Natural killer cell (primary cell): ENCODE results near the gene FLRT1. TPM values are rescaled to one million over a fixed set of nuclear protein-coding genes. Genes with fewer than 3 reads are reported as not detected.

Source experiments
- ATAC-seq, 3 donors: fragments of 150-1000 bp in 2 of 3; fragments of 200-7000 bp in 1 of 3; cut with Tn5 transposase; 1 replicate in 1 of 3; 2 replicates in 2 of 3; pipeline ENCODE4 v1.10.0; 2021; ENCODE audit warnings: mild to moderate bottlenecking in 2 of 3, moderate library complexity in 2 of 3
- DNase-seq, 2 donors: peaks; one replicate each; pipeline versions ENCODE4 v3.0.0 to v3.0.0-alpha.2; 2013 to 2021; ENCODE audit warnings: mixed read lengths in 1 of 2
- H3K27ac ChIP-seq: one replicate; pipeline ENCODE4 v1.5.1; 2013; ENCODE audit warnings: mild to moderate bottlenecking, low read length
- H3K27me3 ChIP-seq: one replicate; pipeline ENCODE4 v1.6.1; 2013; ENCODE audit warnings: low read length; ENCODE audit not compliant: control insufficient read depth, insufficient read depth
- H3K36me3 ChIP-seq: one replicate; pipeline ENCODE4 v1.6.1; 2013; ENCODE audit warnings: low read length; ENCODE audit not compliant: control insufficient read depth, insufficient read depth
- H3K4me1 ChIP-seq: one replicate; pipeline ENCODE4 v1.6.1; 2013; ENCODE audit warnings: low read length; ENCODE audit not compliant: control insufficient read depth, insufficient read depth
- H3K4me3 ChIP-seq: one replicate; pipeline ENCODE4 v1.5.1; 2013; ENCODE audit warnings: low read length
- H3K9me3 ChIP-seq: one replicate; pipeline ENCODE4 v1.6.1; 2013; ENCODE audit warnings: low read length; ENCODE audit not compliant: control insufficient read depth, insufficient read depth
- H3K27ac Mint-ChIP-seq, 2 donors: one replicate each; pipeline ENCODE4 v1.8.0; 2022; ENCODE audit warnings: mild to moderate bottlenecking in 2 of 2, mixed read lengths in 2 of 2, moderate library complexity in 1 of 2
- H3K27me3 Mint-ChIP-seq, 2 donors: one replicate each; pipeline ENCODE4 v1.8.0; 2022; ENCODE audit warnings: low read depth in 2 of 2, mixed read lengths in 2 of 2
- H3K36me3 Mint-ChIP-seq: one replicate; pipeline ENCODE4 v1.8.0; 2022; ENCODE audit warnings: mixed read lengths
- H3K4me1 Mint-ChIP-seq, 2 donors: one replicate each; pipeline ENCODE4 v1.8.0; 2022; ENCODE audit warnings: mixed read lengths in 2 of 2
- H3K4me3 Mint-ChIP-seq: one replicate; pipeline ENCODE4 v1.8.0; 2022; ENCODE audit warnings: mild to moderate bottlenecking, moderate library complexity, mixed read lengths
- H3K9me3 Mint-ChIP-seq, 2 donors: one replicate each; pipeline ENCODE4 v1.8.0; 2022; ENCODE audit warnings: mixed read lengths in 2 of 2
- CTCF ChIP-seq: fragments of 200-600 bp; IDR thresholded peaks from one replicate; pipeline ENCODE4 v1.8.0; 2022; ENCODE audit warnings: antibody characterized with exemption
- WGBS: methylation state at CpG from one replicate; pipeline ENCODE4 v1.1.7; 2013; ENCODE audit warnings: missing lambda C conversion rate; ENCODE audit not compliant: insufficient coverage; 5-methylcytosine and 5-hydroxymethylcytosine counted together
- intact Hi-C: fragments of 100-400 bp; cut with micrococcal nuclease; formaldehyde crosslinking; loops from one replicate; pipeline ENCODE4 v1.14.2; 2022
- total RNA-seq, 4 donors: library from RNA; stranded (reverse); fragments of 120-200 nt in 1 of 4; gene quantifications; one replicate each; pipeline versions ENCODE4 v1.2.3 to v1.2.4, GENCODE V29; 2013 to 2022

The FLRT1 gene
- total RNA-seq, 3 donors from 2014 or later (not counting 1 experiment from before 2014, with no cell fraction given): not detected

- H3K9me3 Mint-ChIP-seq: no peaks in the 10 kb centered on the region
- H3K4me3 Mint-ChIP-seq: no peak overlapping the region
- H3K36me3 Mint-ChIP-seq: no peaks in the 10 kb centered on the region
- H3K27ac Mint-ChIP-seq: no peak overlapping the region
- no peaks in the 10 kb centered on the region for H3K4me1 ChIP-seq
- 90% methylated on average over 9 of the region's 9 CpGs for WGBS
- no peak overlapping the region for H3K4me3 ChIP-seq
- peaks cover 0 to 7% of the 10 kb centered on the region in 2 donors for H3K27me3 Mint-ChIP-seq
- no peak for TF ChIP-seq CTCF
- H3K36me3 ChIP-seq: no peaks in the 10 kb centered on the region
- ATAC-seq (no peak), DNase-seq (no peak)
- H3K27me3 ChIP-seq: peaks cover 7% of the 10 kb centered on the region
- intact Hi-C loops: no loop called here
- no peaks in the 10 kb centered on the region for H3K4me1 Mint-ChIP-seq
- H3K27ac ChIP-seq: no peak overlapping the region
- H3K9me3 ChIP-seq: no peaks in the 10 kb centered on the region
Observed at GRCh38 chr11:64041846-64042245, 6.1 kb downstream of the FLRT1 start.

GRCh38 chr11:64042301-64042700, 6.6 kb downstream of the FLRT1 start:
- 86% methylated on average over 4 of the region's 4 CpGs for WGBS
- H3K27me3 Mint-ChIP-seq: peaks cover 0 to 7% of the 10 kb centered on the region in 2 donors
- no peaks in the 10 kb centered on the region for H3K36me3 Mint-ChIP-seq
- peaks cover 4% of the 10 kb centered on the region for H3K27me3 ChIP-seq
- TF ChIP-seq CTCF: no peak
- no peaks in the 10 kb centered on the region for H3K9me3 ChIP-seq
- H3K9me3 Mint-ChIP-seq: no peaks in the 10 kb centered on the region
- no peak overlapping the region for H3K4me3 Mint-ChIP-seq
- no peak overlapping the region for H3K27ac ChIP-seq
- no peaks in the 10 kb centered on the region for H3K4me1 ChIP-seq
- ATAC-seq (no peak), DNase-seq (no peak)
- intact Hi-C loops: no loop called here
- H3K27ac Mint-ChIP-seq: no peak overlapping the region
- no peak overlapping the region for H3K4me3 ChIP-seq
- H3K4me1 Mint-ChIP-seq: no peaks in the 10 kb centered on the region
- H3K36me3 ChIP-seq: no peaks in the 10 kb centered on the region

- Histone ChIP-seq H3K36me3 (no peaks in the 10 kb centered on the region), H3K4me1 (no peaks in the 10 kb centered on the region), H3K9me3 (no peaks in the 10 kb centered on the region), H3K27ac (no peak overlapping the region), H3K4me3 (no peak overlapping the region), H3K27me3 (no peaks in the 10 kb centered on the region)
- Mint-ChIP-seq H3K27ac (no peak overlapping the region), H3K36me3 (no peaks in the 10 kb centered on the region), H3K4me3 (no peak overlapping the region), H3K9me3 (no peaks in the 10 kb centered on the region), H3K27me3 (peaks cover 0 to 4% of the 10 kb centered on the region in 2 donors), H3K4me1 (no peaks in the 10 kb centered on the region)
- DNase-seq (no peak), ATAC-seq (no peak)
- no peak for TF ChIP-seq CTCF
- intact Hi-C loops: no loop called here
- 90% methylated on average over 5 of the region's 5 CpGs for WGBS
Observed at GRCh38 chr11:64043545-64043944, 7.8 kb downstream of the FLRT1 start.

GRCh38 chr11:64044730-64045393, 9.1 kb downstream of the FLRT1 start:
- H3K9me3 ChIP-seq: no peaks in the 10 kb centered on the region
- Mint-ChIP-seq H3K36me3 (no peaks in the 10 kb centered on the region), H3K4me3 (no peak overlapping the region), H3K27me3 (peaks cover 0 to 3% of the 10 kb centered on the region in 2 donors), H3K27ac (no peak overlapping the region), H3K4me1 (no peaks in the 10 kb centered on the region), H3K9me3 (no peaks in the 10 kb centered on the region)
- H3K4me3 ChIP-seq: no peak overlapping the region
- H3K27me3 ChIP-seq: no peaks in the 10 kb centered on the region
- TF ChIP-seq CTCF: no peak
- ATAC-seq (no peak), DNase-seq (no peak)
- no peaks in the 10 kb centered on the region for H3K4me1 ChIP-seq
- 79% methylated on average over 18 of the region's 18 CpGs for WGBS
- no peak overlapping the region for H3K27ac ChIP-seq
- intact Hi-C loops: no loop called here
- no peaks in the 10 kb centered on the region for H3K36me3 ChIP-seq
